Measurements from ENCODE around the gene NEGR1.

The NEGR1 gene

GRCh38 chr1:72117621-72118020, 164.7 kb downstream of the NEGR1 start:
- DNase-seq (ENCODE audit: low read depth), result no peak

DNA sequence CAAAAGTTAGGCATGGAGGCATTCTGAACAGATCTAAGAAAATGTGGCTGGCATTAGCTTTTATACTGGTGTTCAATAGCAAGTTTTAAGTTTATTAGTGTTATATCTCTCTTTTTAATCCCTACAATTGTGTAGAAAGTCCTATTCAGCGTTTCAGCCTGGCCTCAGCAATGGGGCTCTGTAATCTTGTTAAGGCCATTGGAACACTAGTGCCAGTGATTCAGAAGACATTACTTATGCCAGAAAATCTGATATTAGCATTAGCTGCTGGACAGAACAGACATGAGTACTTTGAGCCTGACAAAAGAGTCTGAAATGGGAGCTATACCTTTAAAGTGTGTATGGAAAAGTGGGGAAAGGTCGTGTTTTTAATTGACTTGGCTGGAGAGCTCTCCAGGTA, 167.0 kb downstream of the NEGR1 start:
- DNase-seq (ENCODE audit: low read depth), result no peak

DNA sequence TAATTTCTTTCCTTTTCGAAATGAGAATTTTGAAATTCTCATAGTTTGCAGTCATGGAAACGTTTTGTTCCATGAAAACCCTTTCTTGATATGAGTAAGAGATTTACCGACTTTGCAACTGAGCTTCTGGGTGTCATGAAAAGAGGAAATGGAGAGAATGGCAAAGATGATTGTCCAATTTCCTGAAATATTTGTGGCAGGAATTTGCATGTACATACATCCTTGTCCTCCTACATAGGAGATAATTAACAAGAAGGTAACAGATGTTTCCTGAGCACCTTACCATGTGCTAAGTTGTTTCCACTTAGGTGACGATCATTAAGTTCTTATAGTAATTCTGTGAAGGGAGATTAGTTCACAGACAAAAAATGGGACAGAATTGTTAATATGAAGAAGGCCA, 170.7 kb downstream of the NEGR1 start:
- no peak for DNase-seq (ENCODE audit: low read depth)

- DNase-seq (ENCODE audit: low read depth), result no peak
Observed at GRCh38 chr1:72109916-72110315, 172.4 kb downstream of the NEGR1 start.

GRCh38 chr1:72105201-72105600, 177.1 kb downstream of the NEGR1 start:
- no peak for DNase-seq (ENCODE audit: low read depth)

DNA sequence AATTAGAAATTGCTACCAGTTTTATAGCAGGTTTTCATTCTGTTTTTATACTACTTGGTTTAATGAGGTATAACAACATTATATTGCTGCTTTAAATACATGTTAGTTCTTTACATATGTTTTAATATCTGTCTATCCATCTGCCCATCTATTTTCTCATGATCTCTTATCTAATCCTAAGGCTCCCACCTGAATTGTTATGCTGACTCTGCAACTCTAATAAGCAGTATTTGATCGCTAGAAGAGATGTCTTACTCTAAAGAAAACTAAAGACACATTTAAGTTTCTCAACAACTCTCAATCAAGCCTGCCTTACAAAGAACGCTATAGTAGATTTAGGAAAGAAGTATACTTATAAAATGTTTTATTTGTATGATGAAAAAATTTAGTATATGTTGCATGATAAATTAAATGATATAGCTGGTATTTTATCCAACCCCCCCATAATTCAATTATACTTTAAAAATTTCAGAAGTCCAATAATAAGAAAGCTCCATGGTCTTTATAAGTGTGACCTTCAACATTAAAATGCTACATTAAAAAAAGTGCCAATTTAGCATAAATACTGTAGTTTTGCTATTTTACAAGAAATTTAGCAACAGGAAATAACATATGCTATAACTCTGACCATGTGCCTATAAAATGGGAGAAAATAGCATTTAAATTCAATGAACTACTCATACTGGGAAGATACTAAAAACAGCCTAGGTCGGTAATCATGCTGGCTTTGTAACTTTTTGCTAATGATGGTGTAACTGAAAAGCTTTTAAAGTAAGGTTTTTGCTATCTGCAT, 180.3 kb downstream of the NEGR1 start:
- DNase-seq (ENCODE audit: low read depth), result no peak

DNA sequence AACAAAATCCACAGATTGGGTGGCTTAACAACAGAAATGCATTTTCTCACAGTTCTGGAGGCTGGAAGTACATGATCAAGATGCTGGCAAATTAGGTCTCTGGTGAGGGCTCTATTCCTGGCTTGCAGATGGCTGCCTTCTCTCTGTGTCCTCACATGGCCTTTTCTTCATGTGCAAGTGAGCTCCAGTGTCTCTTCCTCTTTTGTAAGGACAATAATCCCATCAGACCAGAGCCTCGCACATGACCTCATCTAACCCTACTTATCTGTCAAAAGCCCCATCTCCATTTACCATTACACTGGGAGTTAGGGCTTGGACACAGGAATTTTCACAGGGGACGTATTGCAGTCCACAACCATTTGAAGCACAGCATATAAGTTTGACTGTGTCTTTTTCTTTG, 181.6 kb downstream of the NEGR1 start:
- no peak for DNase-seq (ENCODE audit: low read depth)

DNA sequence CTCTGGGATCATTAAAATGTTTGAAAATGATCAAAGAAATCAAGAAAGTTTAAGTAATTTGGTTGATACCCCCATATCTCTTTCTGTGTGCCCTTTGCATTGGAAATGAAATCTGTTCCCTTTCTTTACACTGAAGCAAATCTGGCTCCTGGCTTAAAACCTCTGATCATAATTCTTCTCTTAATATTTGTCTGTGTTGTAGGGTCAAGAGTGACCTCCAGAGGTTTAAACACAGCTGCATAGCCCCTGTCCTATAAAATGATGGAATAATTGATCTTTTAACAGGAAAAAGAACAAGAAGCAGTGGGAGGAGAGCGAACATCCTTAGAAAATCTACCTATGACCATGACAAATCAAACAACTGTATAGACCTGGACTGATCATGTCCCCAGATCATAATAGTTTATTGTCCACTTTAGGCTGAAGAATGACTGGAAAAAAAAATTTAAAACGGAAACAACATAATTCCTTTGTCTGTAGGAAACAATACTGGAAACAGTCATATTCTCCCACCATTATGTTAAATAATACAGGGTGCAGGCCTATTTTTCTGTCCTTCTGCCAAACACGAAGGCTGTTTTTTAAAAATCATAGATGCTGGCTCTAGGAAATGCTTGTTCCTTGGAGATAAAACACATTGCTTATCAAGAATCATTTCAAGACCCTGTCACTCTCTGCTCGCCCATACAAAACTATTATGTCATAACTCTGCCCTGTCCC, 184.3 kb downstream of the NEGR1 start:
- DNase-seq (ENCODE audit: low read depth), result no peak

DNA sequence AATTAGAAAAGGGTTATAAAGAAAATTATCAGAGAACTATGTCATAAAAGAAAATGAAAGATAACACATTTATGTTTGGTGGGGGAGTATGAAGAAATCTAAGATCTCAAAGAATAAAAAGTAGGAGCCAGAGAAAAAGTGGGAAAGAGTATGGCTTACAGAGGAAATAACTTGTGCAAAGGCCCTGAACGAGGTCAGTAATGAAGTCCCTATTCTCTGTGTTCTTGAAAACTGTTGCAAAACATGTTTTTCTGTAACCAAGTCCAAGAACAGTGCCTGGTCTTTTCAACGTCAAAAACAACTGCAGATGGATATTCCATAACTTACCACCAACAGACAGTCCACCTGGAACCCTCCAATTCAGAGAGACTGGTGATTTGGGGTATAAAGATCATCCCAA, 188.1 kb downstream of the NEGR1 start:
- DNase-seq (ENCODE audit: low read depth), result no peak

- DNase-seq (ENCODE audit: low read depth), result no peak
Observed at GRCh38 chr1:72086394-72086793, 195.9 kb downstream of the NEGR1 start.

- DNase-seq (ENCODE audit: low read depth), result no peak
Observed at GRCh38 chr1:72075425-72075824, 206.9 kb downstream of the NEGR1 start.

- DNase-seq (ENCODE audit: low read depth), result no peak
Observed at GRCh38 chr1:72066431-72066830, 215.9 kb downstream of the NEGR1 start.

DNA sequence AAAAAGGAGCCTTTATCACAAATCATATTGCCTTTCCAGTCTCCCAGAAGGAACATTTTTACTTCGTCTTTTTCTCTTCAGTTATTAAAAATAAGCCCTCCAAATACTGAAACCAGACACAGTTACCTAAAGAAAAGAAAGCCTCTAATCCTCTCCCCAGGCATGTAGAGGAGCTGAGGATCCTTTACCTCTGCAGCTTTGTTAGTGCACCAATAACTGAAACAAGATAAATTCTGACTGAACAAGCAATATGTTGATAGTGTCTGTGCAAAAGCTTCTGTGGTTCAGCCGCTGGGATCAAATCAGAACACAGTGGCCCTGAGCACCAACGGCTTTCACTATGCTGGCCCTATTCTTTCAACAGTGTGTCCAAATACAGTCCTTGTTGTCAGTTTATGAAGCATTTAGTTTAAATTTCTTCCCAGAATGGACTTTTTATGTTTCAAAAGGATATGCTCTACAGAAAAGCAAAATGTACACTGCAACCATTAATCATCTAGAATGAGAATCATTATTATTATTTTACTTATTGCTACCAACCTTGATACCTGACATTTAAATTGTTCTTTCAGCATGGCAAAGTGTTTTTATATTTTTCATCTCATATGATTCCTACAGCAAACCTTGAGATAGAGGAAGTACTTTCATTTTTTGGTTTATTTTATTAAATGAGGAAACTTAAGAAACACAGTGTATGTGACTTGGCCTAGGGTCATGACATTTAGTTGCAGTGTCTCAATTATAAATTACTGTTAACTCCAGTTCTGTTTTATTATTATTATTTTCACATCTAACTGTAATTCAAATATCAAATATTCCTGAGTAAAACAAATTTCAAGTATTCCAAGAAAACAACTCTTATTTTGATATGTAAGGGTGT, 217.9 kb downstream of the NEGR1 start:
- DNase-seq (ENCODE audit: low read depth), result no peak

- DNase-seq (ENCODE audit: low read depth), result no peak
Observed at GRCh38 chr1:72063364-72064044, 218.8 kb downstream of the NEGR1 start.

DNA sequence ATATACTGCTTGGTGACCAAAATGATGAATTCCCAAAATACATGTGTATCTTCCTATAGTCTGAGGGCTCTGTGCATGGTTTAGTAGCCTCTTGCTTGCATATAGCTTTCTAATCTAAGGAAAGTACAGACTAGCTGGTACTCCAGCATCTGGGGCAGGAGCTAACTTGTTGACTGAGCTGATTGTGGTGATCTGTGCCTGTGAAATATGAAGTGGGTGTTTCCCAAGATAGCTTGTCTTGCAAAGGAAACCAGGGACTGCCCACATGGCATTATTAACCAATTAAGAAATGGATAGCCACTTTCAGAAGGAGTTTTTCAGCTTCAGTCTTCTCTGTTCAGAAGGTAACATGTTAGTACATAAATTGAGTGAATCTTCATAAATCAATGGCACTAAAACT, 219.8 kb downstream of the NEGR1 start:
- DNase-seq (ENCODE audit: low read depth), result no peak

GRCh38 chr1:72060466-72061245, 221.7 kb downstream of the NEGR1 start:
- DNase-seq (ENCODE audit: low read depth), result no peak

GRCh38 chr1:72056516-72056915, 225.8 kb downstream of the NEGR1 start:
- DNase-seq (ENCODE audit: low read depth), result no peak

- DNase-seq (ENCODE audit: low read depth), result no peak
Observed at GRCh38 chr1:72051538-72051937, 230.8 kb downstream of the NEGR1 start.

DNA sequence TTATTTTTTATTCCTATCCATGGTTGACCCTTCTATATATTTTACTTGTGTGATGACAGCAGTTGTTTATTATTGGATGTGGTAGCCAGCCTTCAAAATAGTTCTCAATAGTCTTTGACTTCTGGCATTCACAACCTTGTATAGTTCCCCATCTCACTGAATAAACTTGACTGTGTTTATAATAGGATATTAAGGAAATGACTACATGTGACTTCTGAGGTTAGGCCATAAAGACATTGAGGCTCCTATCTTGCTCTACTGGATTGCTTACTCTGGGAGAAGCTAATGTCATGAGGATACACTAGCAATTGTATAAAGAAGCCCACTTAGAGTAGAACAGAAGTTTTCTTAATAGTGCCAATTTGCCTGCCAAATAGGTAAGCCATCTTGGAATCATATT, 231.8 kb downstream of the NEGR1 start:
- DNase-seq (ENCODE audit: low read depth), result no peak

GRCh38 chr1:72037745-72038343, 244.5 kb downstream of the NEGR1 start:
- no peak for DNase-seq (ENCODE audit: low read depth)

GRCh38 chr1:72034827-72035226, 247.5 kb downstream of the NEGR1 start:
- DNase-seq (ENCODE audit: low read depth), result no peak
